H1 (cell line): ENCODE data around the gene RASD2. TPM values are rescaled to one million over a fixed set of nuclear protein-coding genes. Genes with fewer than 3 reads are reported as not detected.

Experiments
- ASH2L ChIP-seq: fragments of 200-600, 300-600 bp; sonication (generic); IDR thresholded peaks from one replicate; pipeline ENCODE4 v1.7.1; 2017; ENCODE audit warnings: low read length
- BCL11A ChIP-seq, 2 experiments: IDR thresholded peaks; one replicate each; pipeline ENCODE4 v1.6.1; 2011; ENCODE audit warnings: low read depth in 2 of 2, low read length in 2 of 2, mild to moderate bottlenecking in 2 of 2
- EP300 ChIP-seq, 2 experiments: IDR thresholded peaks; 1 replicate in 1 of 2; 2 replicates in 1 of 2; pipeline ENCODE4 v1.6.1; 2011 to 2012; ENCODE audit warnings: low read depth in 2 of 2, low read length in 2 of 2, mild to moderate bottlenecking in 2 of 2, borderline replicate concordance in 1 of 2, inconsistent platforms in 1 of 2, moderate library complexity in 1 of 2
- FOSL1 ChIP-seq: IDR thresholded peaks from 2 replicates; pipeline ENCODE4 v1.6.1; 2011; ENCODE audit warnings: mild to moderate bottlenecking, low read depth, low read length, moderate library complexity; ENCODE audit not compliant: insufficient read depth
- GABPA ChIP-seq: IDR thresholded peaks from 2 replicates; pipeline ENCODE4 v1.6.1; 2011; ENCODE audit warnings: mild to moderate bottlenecking, low read length, moderate library complexity, borderline replicate concordance; ENCODE audit not compliant: insufficient read depth
- GTF2F1 ChIP-seq: IDR thresholded peaks from 2 replicates; pipeline ENCODE4 v1.6.1; 2012; ENCODE audit warnings: low read depth, low read length, improper control_type of control experiment, borderline replicate concordance
- NRF1 ChIP-seq: IDR thresholded peaks from 2 replicates; pipeline ENCODE4 v1.6.1; 2011; ENCODE audit warnings: mild to moderate bottlenecking, low read depth, low read length, improper control_type of control experiment
- POLR2AphosphoS5 ChIP-seq: IDR thresholded peaks from 2 replicates; pipeline ENCODE4 v1.6.1; 2011; ENCODE audit warnings: low read depth, low read length
- SP1 ChIP-seq: IDR thresholded peaks from 2 replicates; pipeline ENCODE4 v1.6.1; 2011; ENCODE audit warnings: low read depth, low read length
- SP4 ChIP-seq: IDR thresholded peaks from 2 replicates; pipeline ENCODE4 v1.6.1; 2012; ENCODE audit warnings: low read length, inconsistent platforms
- TAF1 ChIP-seq: IDR thresholded peaks from 2 replicates; pipeline ENCODE4 v1.6.1; 2011; ENCODE audit warnings: mild to moderate bottlenecking, low read depth, low read length
- polyA plus RNA-seq, 7 experiments: library from polyadenylated mRNA; depleted of rRNA in 3 of 7; stranded (reverse) in 5 of 7; unstranded in 2 of 7; fragments of >200 nt in 5 of 7; fragments of 200-250 nt in 2 of 7; gene quantifications; 1 replicate in 5 of 7; 2 replicates in 1 of 7; 4 replicates in 1 of 7; pipeline versions ENCODE4 v1.2.1 to v1.2.3, GENCODE V29; 2011 to 2013; ENCODE audit warnings: missing spikeins in 2 of 7, mixed read lengths in 2 of 7
- total RNA-seq: library from RNA; stranded (reverse); fragmentation: NEBNext Ultra II Directional; extraction: Animal tissue kit (Norgen Biotek cat#: 25700); gene quantifications from 2 replicates; pipeline ENCODE4 v1.2.1, GENCODE V29; 2021
- TF ChIP-seq, protein P1 (sequence below): fragments of 300-600 bp; sonication (generic); IDR thresholded peaks from 2 replicates; pipeline ENCODE4 v1.7.1; 2012; ENCODE audit warnings: low read length, moderate library complexity, mild to moderate bottlenecking, inconsistent platforms; ENCODE audit not compliant: insufficient replicate concordance

The RASD2 gene
- total and polyA plus RNA-seq, 2 of the 8 experiments (the other 6 are each of a cell fraction or from before 2014, with no cell fraction given): 1.9 to 5.1 TPM

DNA sequence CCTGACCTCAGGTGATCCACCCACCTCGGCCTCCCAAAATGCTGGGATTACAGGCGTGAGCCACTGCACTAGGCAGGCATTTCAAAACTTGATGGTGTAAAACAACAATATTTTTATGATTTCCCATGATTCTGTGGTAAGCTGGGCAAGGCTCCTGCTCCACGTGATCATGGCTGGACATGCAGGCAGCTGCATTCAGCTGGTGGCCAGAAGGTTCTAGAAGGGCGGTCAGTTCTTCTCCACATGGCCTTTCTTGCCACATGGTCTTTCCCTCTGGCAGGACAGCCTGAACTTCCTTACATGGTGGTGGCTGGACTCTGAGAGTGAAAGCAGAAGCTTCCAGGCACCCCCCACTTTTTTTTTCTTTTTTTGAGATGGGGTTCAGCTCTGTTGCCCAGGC is 9.9 kb upstream of the RASD2 start (continued):
- TF ChIP-seq, protein P1, sequence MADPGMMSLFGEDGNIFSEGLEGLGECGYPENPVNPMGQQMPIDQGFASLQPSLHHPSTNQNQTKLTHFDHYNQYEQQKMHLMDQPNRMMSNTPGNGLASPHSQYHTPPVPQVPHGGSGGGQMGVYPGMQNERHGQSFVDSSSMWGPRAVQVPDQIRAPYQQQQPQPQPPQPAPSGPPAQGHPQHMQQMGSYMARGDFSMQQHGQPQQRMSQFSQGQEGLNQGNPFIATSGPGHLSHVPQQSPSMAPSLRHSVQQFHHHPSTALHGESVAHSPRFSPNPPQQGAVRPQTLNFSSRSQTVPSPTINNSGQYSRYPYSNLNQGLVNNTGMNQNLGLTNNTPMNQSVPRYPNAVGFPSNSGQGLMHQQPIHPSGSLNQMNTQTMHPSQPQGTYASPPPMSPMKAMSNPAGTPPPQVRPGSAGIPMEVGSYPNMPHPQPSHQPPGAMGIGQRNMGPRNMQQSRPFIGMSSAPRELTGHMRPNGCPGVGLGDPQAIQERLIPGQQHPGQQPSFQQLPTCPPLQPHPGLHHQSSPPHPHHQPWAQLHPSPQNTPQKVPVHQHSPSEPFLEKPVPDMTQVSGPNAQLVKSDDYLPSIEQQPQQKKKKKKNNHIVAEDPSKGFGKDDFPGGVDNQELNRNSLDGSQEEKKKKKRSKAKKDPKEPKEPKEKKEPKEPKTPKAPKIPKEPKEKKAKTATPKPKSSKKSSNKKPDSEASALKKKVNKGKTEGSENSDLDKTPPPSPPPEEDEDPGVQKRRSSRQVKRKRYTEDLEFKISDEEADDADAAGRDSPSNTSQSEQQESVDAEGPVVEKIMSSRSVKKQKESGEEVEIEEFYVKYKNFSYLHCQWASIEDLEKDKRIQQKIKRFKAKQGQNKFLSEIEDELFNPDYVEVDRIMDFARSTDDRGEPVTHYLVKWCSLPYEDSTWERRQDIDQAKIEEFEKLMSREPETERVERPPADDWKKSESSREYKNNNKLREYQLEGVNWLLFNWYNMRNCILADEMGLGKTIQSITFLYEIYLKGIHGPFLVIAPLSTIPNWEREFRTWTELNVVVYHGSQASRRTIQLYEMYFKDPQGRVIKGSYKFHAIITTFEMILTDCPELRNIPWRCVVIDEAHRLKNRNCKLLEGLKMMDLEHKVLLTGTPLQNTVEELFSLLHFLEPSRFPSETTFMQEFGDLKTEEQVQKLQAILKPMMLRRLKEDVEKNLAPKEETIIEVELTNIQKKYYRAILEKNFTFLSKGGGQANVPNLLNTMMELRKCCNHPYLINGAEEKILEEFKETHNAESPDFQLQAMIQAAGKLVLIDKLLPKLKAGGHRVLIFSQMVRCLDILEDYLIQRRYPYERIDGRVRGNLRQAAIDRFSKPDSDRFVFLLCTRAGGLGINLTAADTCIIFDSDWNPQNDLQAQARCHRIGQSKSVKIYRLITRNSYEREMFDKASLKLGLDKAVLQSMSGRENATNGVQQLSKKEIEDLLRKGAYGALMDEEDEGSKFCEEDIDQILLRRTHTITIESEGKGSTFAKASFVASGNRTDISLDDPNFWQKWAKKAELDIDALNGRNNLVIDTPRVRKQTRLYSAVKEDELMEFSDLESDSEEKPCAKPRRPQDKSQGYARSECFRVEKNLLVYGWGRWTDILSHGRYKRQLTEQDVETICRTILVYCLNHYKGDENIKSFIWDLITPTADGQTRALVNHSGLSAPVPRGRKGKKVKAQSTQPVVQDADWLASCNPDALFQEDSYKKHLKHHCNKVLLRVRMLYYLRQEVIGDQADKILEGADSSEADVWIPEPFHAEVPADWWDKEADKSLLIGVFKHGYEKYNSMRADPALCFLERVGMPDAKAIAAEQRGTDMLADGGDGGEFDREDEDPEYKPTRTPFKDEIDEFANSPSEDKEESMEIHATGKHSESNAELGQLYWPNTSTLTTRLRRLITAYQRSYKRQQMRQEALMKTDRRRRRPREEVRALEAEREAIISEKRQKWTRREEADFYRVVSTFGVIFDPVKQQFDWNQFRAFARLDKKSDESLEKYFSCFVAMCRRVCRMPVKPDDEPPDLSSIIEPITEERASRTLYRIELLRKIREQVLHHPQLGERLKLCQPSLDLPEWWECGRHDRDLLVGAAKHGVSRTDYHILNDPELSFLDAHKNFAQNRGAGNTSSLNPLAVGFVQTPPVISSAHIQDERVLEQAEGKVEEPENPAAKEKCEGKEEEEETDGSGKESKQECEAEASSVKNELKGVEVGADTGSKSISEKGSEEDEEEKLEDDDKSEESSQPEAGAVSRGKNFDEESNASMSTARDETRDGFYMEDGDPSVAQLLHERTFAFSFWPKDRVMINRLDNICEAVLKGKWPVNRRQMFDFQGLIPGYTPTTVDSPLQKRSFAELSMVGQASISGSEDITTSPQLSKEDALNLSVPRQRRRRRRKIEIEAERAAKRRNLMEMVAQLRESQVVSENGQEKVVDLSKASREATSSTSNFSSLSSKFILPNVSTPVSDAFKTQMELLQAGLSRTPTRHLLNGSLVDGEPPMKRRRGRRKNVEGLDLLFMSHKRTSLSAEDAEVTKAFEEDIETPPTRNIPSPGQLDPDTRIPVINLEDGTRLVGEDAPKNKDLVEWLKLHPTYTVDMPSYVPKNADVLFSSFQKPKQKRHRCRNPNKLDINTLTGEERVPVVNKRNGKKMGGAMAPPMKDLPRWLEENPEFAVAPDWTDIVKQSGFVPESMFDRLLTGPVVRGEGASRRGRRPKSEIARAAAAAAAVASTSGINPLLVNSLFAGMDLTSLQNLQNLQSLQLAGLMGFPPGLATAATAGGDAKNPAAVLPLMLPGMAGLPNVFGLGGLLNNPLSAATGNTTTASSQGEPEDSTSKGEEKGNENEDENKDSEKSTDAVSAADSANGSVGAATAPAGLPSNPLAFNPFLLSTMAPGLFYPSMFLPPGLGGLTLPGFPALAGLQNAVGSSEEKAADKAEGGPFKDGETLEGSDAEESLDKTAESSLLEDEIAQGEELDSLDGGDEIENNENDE: no peak
- TF ChIP-seq GTF2F1 (no peak), FOSL1 (no peak), SP1 (no peak), GABPA (no peak), POLR2AphosphoS5 (no peak), BCL11A (IDR thresholded peaks at IDR 0.05; ENCODE audit: low read depth in 2 of 2, low read length in 2 of 2) (no peak), TAF1 (no peak), SP4 (no peak), NRF1 (no peak), ASH2L (no peak), EP300 (IDR thresholded peaks at IDR 0.05; ENCODE audit: borderline replicate concordance in 1 of 2, low read depth in 2 of 2, low read length in 2 of 2) (no peak)
